ENCODE measurements around the gene KIF26B. TPM values are rescaled to one million over a fixed set of nuclear protein-coding genes. Genes with fewer than 3 reads are reported as not detected.

The KIF26B gene
- total and polyA plus RNA-seq, 2 of the 4 experiments (the other 2 are of a cell fraction) = 0.53 to 0.54 TPM

- H2AK9ac ChIP-seq (replicated peaks; ENCODE audit: low read depth, low read length, poor library complexity) = no peak overlapping the region
- dilution Hi-C loops (cut with HindIII; ENCODE audit: low sequenced_read_pairs, unreplicated experiment) = no loop called here
- H4K8ac ChIP-seq (ENCODE audit: low read depth in 2 of 2, low read length in 2 of 2) = no peak overlapping the region
- no peak for TF ChIP-seq RFX5 (IDR thresholded peaks at IDR 0.05; ENCODE audit: low read depth, low read length)
- no peak for TF ChIP-seq POLR2A (IDR thresholded peaks at IDR 0.05; ENCODE audit: low read depth, low read length)
- TF ChIP-seq NFE2L2 (IDR thresholded peaks at IDR 0.05; ENCODE audit: low read depth, low read length) = no peak
- TF ChIP-seq CTCF (conservative IDR thresholded peaks at IDR 0.05; ENCODE audit: low read depth, low read length) = no peak
- TF ChIP-seq FOS (IDR thresholded peaks at IDR 0.05; ENCODE audit: low read depth, low read length) = no peak
- TF ChIP-seq MXI1 (IDR thresholded peaks at IDR 0.05; ENCODE audit: borderline replicate concordance, low read depth, low read length) = no peak
- TF ChIP-seq SMC3 (IDR thresholded peaks at IDR 0.05; ENCODE audit: low read depth, low read length) = no peak
- no peak for TF ChIP-seq USF2 (IDR thresholded peaks at IDR 0.05; ENCODE audit: low read depth, low read length)
- TF ChIP-seq MAZ (IDR thresholded peaks at IDR 0.05; ENCODE audit: borderline replicate concordance, low read depth, low read length) = no peak
- no peak for TF ChIP-seq BHLHE40 (IDR thresholded peaks at IDR 0.05; ENCODE audit: low read depth, low read length)
- no peak for TF ChIP-seq MAFK (IDR thresholded peaks at IDR 0.05; ENCODE audit: low read depth, low read length)
- H2BK15ac ChIP-seq (ENCODE audit: low read depth, low read length) = no peak overlapping the region
- intact Hi-C loops (cut with micrococcal nuclease) = no loop called here
- H3K9me3 ChIP-seq (ENCODE audit: control insufficient read depth, insufficient read depth, low read length) = no peaks in the 10 kb centered on the region
- no peak overlapping the region for H3K4ac ChIP-seq (ENCODE audit: low read depth, low read length)
- 0 out of 4 replicates have a peak, but pooled peaks cover 0 to 4% of the 10 kb centered on the region in 2 experiments for H3K79me1 ChIP-seq (ENCODE audit: low read depth in 1 of 2, low read length in 2 of 2)
- no TSS peak for BruUV-seq (replicated peaks)
- ATAC-seq (ENCODE audit: low read depth) (no peak), DNase-seq (no peak)
- H3K4me1 ChIP-seq (ENCODE audit: control insufficient read depth, insufficient read depth, low read length) = peaks cover 3% of the 10 kb centered on the region; the same call in 1 of the 2 replicates
- H3K4me3 ChIP-seq (ENCODE audit: insufficient read depth, low read depth, low read length) = no peak overlapping the region
- H3K9ac ChIP-seq (ENCODE audit: low read depth, low read length) = no peak overlapping the region
- H3K36me3 ChIP-seq (ENCODE audit: control insufficient read depth, insufficient read depth, low read length) = no peaks in the 10 kb centered on the region
- no CpG with 5 or more reads among the region's 2 CpGs for WGBS, 2 experiments (ENCODE audit: extremely low coverage in 2 of 2, insufficient read length in 1 of 2)
- no peak overlapping the region for H3K23ac ChIP-seq (ENCODE audit: low read depth, low read length)
- CTCF ChIA-PET = interaction anchor here (0.5 kb wide), 1 partner anchor 25 kb away, joined by 3 read pairs; no protein-coding TSS in a partner anchor
- H2AK5ac ChIP-seq (ENCODE audit: low read depth, low read length) = no peak overlapping the region
- H3K27me3 ChIP-seq (ENCODE audit: control insufficient read depth, insufficient read depth, low read length) = no peaks in the 10 kb centered on the region
- H3K27ac ChIP-seq (ENCODE audit: insufficient read depth, low read length) = no peak overlapping the region
- H3K9me1 ChIP-seq (ENCODE audit: insufficient read depth, low read length) = no peaks in the 10 kb centered on the region
- H3K14ac ChIP-seq (replicated peaks; ENCODE audit: low read depth, low read length) = no peak overlapping the region
- H3K56ac ChIP-seq (ENCODE audit: extremely low read depth, insufficient read depth, low read length) = no peak overlapping the region
- H2BK5ac ChIP-seq (ENCODE audit: low read depth, low read length, poor library complexity, severe bottlenecking) = no peak overlapping the region
- H4K5ac ChIP-seq (ENCODE audit: low read depth, low read length) = no peak overlapping the region
- H4K20me1 ChIP-seq (ENCODE audit: insufficient read depth, low read length) = no peaks in the 10 kb centered on the region
- H2BK120ac ChIP-seq (ENCODE audit: low read depth, low read length) = no peak overlapping the region
- no peak overlapping the region for H2AFZ ChIP-seq (replicated peaks; ENCODE audit: low read length, poor library complexity)
- no peak overlapping the region for H3K18ac ChIP-seq (ENCODE audit: low read depth, low read length)
- in situ Hi-C loops (cut with MboI; ENCODE audit: low sequenced_read_pairs) = no loop called here
- POLR2A ChIA-PET (ENCODE audit: unreplicated experiment) = interaction anchor here (0.6 kb wide), 1 partner anchor 10 kb away, joined by 3 read pairs; no protein-coding TSS in a partner anchor
- no peak overlapping the region for H3K4me2 ChIP-seq (ENCODE audit: low read depth, low read length)
- no peak overlapping the region for H4K91ac ChIP-seq (ENCODE audit: insufficient read depth, low read depth, low read length)
- H2BK20ac ChIP-seq (ENCODE audit: low read depth, low read length) = no peak overlapping the region
Measured at GRCh38 chr1:245222931-245223595, 68.3 kb downstream of the KIF26B start.

Data from IMR-90 (cell line).